T-cell (primary cell): ENCODE measurements around the gene SEC11C. TPM values are rescaled to one million over a fixed set of nuclear protein-coding genes. Genes with fewer than 3 reads are reported as not detected.

Source experiments
- ATAC-seq, 4 experiments: fragments of 200-7000 bp in 3 of 4; fragments of 150-1000 bp in 1 of 4; cut with Tn5 transposase; replicated peaks in 1 of 4; 1 replicate in 3 of 4; 2 replicates in 1 of 4; pipeline ENCODE4 v1.10.0; 2021; ENCODE audit warnings: moderate library complexity in 3 of 4, mild to moderate bottlenecking in 2 of 4, moderate number of reproducible peaks in 1 of 4
- CTCF ChIA-PET, 2 donors: fragments of 300-600 bp; sonication (Branson Sonifier 250); formaldehyde crosslinking; loops; one replicate each; lab custom pipeline; 2022; ENCODE audit warnings: antibody characterized with exemption in 2 of 2; lab: Charles Lee
- POLR2A ChIA-PET, 2 donors: fragments of 300-600 bp; sonication (Branson Sonifier 250); formaldehyde crosslinking; loops; one replicate each; lab custom pipeline; 2022; ENCODE audit warnings: antibody characterized with exemption in 2 of 2; lab: Charles Lee
- DNase-seq, 35 experiments: peaks; one replicate each; pipeline versions ENCODE4 v3.0.0 to v3.0.0-alpha.2; 2013 to 2023
- H3K27ac ChIP-seq: one replicate; pipeline ENCODE4 v1.5.1; 2013; ENCODE audit warnings: low read length
- H3K27me3 ChIP-seq, 2 experiments: replicated peaks in 1 of 2; 1 replicate in 1 of 2; 2 replicates in 1 of 2; pipeline versions ENCODE4 v1.6.1 to v1.7.0; 2013; ENCODE audit warnings: low read length in 1 of 2, mixed read lengths in 1 of 2; ENCODE audit not compliant: control insufficient read depth in 2 of 2, insufficient read depth in 2 of 2; ENCODE audit errors: extremely low read depth in 1 of 2
- H3K36me3 ChIP-seq, 2 donors: 1 replicate in 1 of 2; 2 replicates in 1 of 2; pipeline versions ENCODE4 v1.6.1 to v1.7.0; 2013; ENCODE audit warnings: low read length in 1 of 2; ENCODE audit not compliant: control insufficient read depth in 2 of 2, insufficient read depth in 1 of 2; ENCODE audit errors: extremely low read depth in 1 of 2
- H3K4me1 ChIP-seq, 2 experiments: 1 replicate in 1 of 2; 2 replicates in 1 of 2; pipeline versions ENCODE4 v1.6.1 to v1.7.0; 2013; ENCODE audit warnings: low read length in 2 of 2, mixed read lengths in 1 of 2; ENCODE audit not compliant: insufficient read depth in 2 of 2, control insufficient read depth in 1 of 2; ENCODE audit errors: extremely low read depth in 1 of 2
- H3K4me3 ChIP-seq, 2 donors: 1 replicate in 1 of 2; 2 replicates in 1 of 2; pipeline versions ENCODE4 v1.5.1 to v1.7.0; 2013; ENCODE audit warnings: mild to moderate bottlenecking in 2 of 2, low read length in 1 of 2, moderate library complexity in 1 of 2; ENCODE audit not compliant: control insufficient read depth in 1 of 2; ENCODE audit errors: extremely low read depth in 1 of 2
- H3K9me3 ChIP-seq: 2 replicates; pipeline ENCODE4 v1.7.0; 2013
- H3K27ac Mint-ChIP-seq, 2 donors: one replicate each; pipeline ENCODE4 v1.8.0; 2020 to 2021; ENCODE audit warnings: mild to moderate bottlenecking in 2 of 2, mixed read lengths in 2 of 2
- H3K27me3 Mint-ChIP-seq, 2 donors: one replicate each; pipeline ENCODE4 v1.8.0; 2021 to 2022; ENCODE audit warnings: mixed read lengths in 2 of 2
- H3K36me3 Mint-ChIP-seq: one replicate; pipeline ENCODE4 v1.8.0; 2021; ENCODE audit warnings: mixed read lengths
- H3K4me1 Mint-ChIP-seq, 3 donors: one replicate each; pipeline ENCODE4 v1.8.0; 2020 to 2022; ENCODE audit warnings: mixed read lengths in 3 of 3, mild to moderate bottlenecking in 1 of 3
- H3K4me3 Mint-ChIP-seq, 3 donors: one replicate each; pipeline ENCODE4 v1.8.0; 2020 to 2022; ENCODE audit warnings: mild to moderate bottlenecking in 3 of 3, mixed read lengths in 3 of 3, moderate library complexity in 3 of 3
- H3K9me3 Mint-ChIP-seq, 3 donors: one replicate each; pipeline ENCODE4 v1.8.0; 2020 to 2022; ENCODE audit warnings: mixed read lengths in 3 of 3
- WGBS: methylation state at CpG from one replicate; pipeline ENCODE4 v1.1.5; 2013; ENCODE audit warnings: missing lambda C conversion rate; ENCODE audit not compliant: insufficient coverage; 5-methylcytosine and 5-hydroxymethylcytosine counted together
- total RNA-seq, 35 experiments: library from RNA in 6 of 35; stranded (reverse) in 6 of 35; fragments of 120-200 nt in 1 of 35; gene quantifications; one replicate each; pipeline versions ENCODE4 v1.2.1 to v1.2.4 and lab custom pipeline; 2013 to 2026

SEC11C gene
- total RNA-seq, 5 donors from 2014 or later (not counting 1 experiment from before 2014, with no cell fraction given): 44.9 to 64.6 (median 51.0) TPM

DNA sequence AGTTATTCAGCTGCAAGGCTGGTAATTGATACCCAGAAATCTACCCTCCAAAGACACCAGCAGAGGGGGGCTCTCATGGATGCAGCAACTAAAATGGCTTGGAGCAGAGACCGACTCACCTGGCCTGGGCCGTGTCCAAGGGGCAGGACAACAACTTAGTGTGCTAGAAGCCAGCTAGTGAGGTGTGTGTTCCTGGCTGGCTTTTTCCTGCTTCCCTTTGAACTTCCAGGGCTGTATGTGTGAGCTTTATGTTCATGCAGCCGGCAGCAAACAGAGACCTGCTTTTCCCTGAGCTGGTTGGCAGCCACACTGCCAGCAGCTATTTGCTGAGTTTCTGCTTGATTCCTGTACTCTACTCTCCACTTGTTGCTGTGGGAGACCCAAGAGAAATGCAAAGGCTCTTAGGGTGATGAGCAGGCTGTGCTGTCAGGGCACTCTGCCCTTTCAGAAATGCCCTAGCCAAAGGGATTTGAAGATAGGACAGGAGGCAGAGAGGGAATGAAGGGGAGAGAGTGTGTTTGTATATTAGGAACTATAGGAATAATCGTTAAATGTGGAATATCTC, 56.6 kb downstream of the SEC11C start:
- Histone ChIP-seq H3K4me1 (no peaks in the 10 kb centered on the region), H3K4me3 (no peak overlapping the region), H3K9me3 (no peaks in the 10 kb centered on the region), H3K27ac (no peak overlapping the region), H3K27me3 (peaks cover 0 to 16% of the 10 kb centered on the region in 2 experiments), H3K36me3 (no peaks in the 10 kb centered on the region)
- no peak for DNase-seq
- H3K27me3 Mint-ChIP-seq: peaks cover 38% of the 10 kb centered on the region in 2 donors
- no peak overlapping the region for H3K4me3 Mint-ChIP-seq
- ChIA-PET POLR2A (no interaction called here), CTCF (no interaction called here)
- no peak overlapping the region for H3K27ac Mint-ChIP-seq
- no peaks in the 10 kb centered on the region for H3K9me3 Mint-ChIP-seq
- no peaks in the 10 kb centered on the region for H3K4me1 Mint-ChIP-seq
- 100% methylated on average over 2 of the region's 4 CpGs for WGBS
- no peaks in the 10 kb centered on the region for H3K36me3 Mint-ChIP-seq
- no peak for ATAC-seq

DNA sequence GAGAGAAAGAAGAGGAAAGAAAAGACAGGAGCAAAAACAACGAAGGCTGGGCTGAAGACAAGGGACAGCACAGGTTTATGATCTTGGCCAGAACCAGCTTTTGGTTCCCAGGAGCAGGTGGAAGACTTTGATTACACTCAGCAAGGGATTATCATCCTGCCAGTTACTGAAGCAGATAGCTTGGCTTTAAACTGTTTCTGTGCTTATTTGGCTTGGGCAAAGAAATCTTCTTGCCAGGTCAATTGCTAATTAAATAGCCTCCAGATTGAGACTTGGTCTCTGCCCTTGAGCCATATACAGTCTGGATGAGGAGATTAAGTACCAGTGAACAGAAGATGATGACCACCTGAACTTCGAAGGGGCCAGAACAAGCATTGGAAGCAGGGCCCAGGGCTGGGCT, 58.0 kb downstream of the SEC11C start:
- DNase-seq: no peak
- H3K9me3 ChIP-seq: no peaks in the 10 kb centered on the region
- Mint-ChIP-seq H3K27me3 (peaks cover 40 to 43% of the 10 kb centered on the region in 2 donors), H3K4me3 (no peak overlapping the region), H3K36me3 (no peaks in the 10 kb centered on the region), H3K4me1 (no peaks in the 10 kb centered on the region), H3K9me3 (no peaks in the 10 kb centered on the region), H3K27ac (no peak overlapping the region)
- no peaks in the 10 kb centered on the region for H3K36me3 ChIP-seq
- ChIA-PET CTCF (no interaction called here), POLR2A (no interaction called here)
- H3K4me3 ChIP-seq: no peak overlapping the region
- no peak for ATAC-seq
- peaks cover 0 to 16% of the 10 kb centered on the region in 2 experiments for H3K27me3 ChIP-seq
- no peak overlapping the region for H3K27ac ChIP-seq
- no peaks in the 10 kb centered on the region for H3K4me1 ChIP-seq
- WGBS: 49% methylated on average over 2 of the region's 2 CpGs

DNA sequence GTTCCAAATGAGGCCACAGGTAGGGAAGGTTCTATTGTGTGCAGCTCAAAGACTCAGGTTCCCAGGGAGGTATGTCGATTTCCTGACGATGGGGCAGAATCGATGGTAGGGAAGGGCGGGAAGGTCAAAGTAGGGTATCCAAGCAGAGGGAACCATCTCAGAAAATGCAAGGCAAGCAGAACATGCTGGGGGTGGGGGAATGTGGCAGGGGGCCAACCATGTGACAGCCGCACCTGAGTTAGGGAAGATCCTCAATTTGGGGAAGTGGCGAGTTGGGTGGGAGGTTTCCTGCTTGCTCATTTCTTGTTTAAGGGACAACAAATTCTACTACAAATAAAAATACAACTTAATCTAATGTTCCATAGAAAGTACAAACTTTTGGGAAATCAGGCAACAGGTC, 58.5 kb downstream of the SEC11C start:
- Mint-ChIP-seq H3K27me3 (peaks cover 44 to 45% of the 10 kb centered on the region in 2 donors), H3K9me3 (no peaks in the 10 kb centered on the region), H3K36me3 (no peaks in the 10 kb centered on the region), H3K27ac (no peak overlapping the region), H3K4me1 (no peaks in the 10 kb centered on the region), H3K4me3 (no peak overlapping the region)
- H3K27me3 ChIP-seq: peaks cover 0 to 19% of the 10 kb centered on the region in 2 experiments
- H3K4me3 ChIP-seq: no peak overlapping the region
- no peaks in the 10 kb centered on the region for H3K9me3 ChIP-seq
- no peaks in the 10 kb centered on the region for H3K4me1 ChIP-seq
- 97% methylated on average over 4 of the region's 6 CpGs for WGBS
- DNase-seq (no peak), ATAC-seq (no peak)
- ChIA-PET CTCF (no interaction called here), POLR2A (no interaction called here)
- H3K36me3 ChIP-seq: no peaks in the 10 kb centered on the region
- no peak overlapping the region for H3K27ac ChIP-seq

DNA sequence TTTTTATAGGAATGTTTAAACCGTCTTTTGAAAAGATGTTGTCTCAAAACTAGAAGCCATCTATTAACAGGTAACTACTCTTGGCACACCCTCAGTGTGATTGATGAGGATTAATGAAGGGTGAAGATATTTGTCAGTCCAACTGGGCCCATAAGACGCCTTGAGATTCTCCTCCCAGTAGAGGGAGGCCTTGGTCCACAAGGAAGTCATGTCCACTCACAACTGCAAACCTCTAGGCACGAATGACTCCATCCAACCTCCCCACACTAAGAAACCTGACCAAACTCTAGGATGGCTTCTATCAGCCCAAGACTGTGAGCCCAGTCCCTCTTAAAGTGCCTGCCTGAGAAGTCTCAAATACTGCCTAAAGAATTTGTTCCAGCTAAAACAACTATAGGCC, 61.1 kb downstream of the SEC11C start:
- H3K27me3 Mint-ChIP-seq: peaks cover 33 to 41% of the 10 kb centered on the region in 2 donors

GRCh38 chr18:59202258-59202820, 62.7 kb downstream of the SEC11C start:
- ChIA-PET CTCF (interaction anchor here (0.5 kb wide), 2 partner anchors 67 to 190 kb away, joined by 4 to 7 read pairs; no protein-coding TSS in a partner anchor), POLR2A (no interaction called here)
- Histone ChIP-seq H3K36me3 (no peaks in the 10 kb centered on the region), H3K4me1 (no peaks in the 10 kb centered on the region), H3K27ac (no peak overlapping the region), H3K27me3 (peaks cover 0 to 16% of the 10 kb centered on the region in 2 experiments), H3K9me3 (no peaks in the 10 kb centered on the region), H3K4me3 (no peak overlapping the region)
- DNase-seq: no peak
- H3K4me1 Mint-ChIP-seq: no peaks in the 10 kb centered on the region
- H3K9me3 Mint-ChIP-seq: no peaks in the 10 kb centered on the region
- H3K27ac Mint-ChIP-seq: no peak overlapping the region
- no peak overlapping the region for H3K4me3 Mint-ChIP-seq
- no peak for ATAC-seq
- peaks cover 30 to 37% of the 10 kb centered on the region in 2 donors for H3K27me3 Mint-ChIP-seq
- no peaks in the 10 kb centered on the region for H3K36me3 Mint-ChIP-seq

More for the DNA sequence above, 61.1 kb downstream of the SEC11C start:
- Histone ChIP-seq H3K9me3 (no peaks in the 10 kb centered on the region), H3K36me3 (no peaks in the 10 kb centered on the region), H3K4me1 (no peaks in the 10 kb centered on the region), H3K4me3 (no peak overlapping the region), H3K27ac (no peak overlapping the region), H3K27me3 (peaks cover 0 to 15% of the 10 kb centered on the region in 2 experiments)
- Mint-ChIP-seq H3K9me3 (no peaks in the 10 kb centered on the region), H3K4me3 (no peak overlapping the region), H3K27ac (no peak overlapping the region), H3K4me1 (no peaks in the 10 kb centered on the region), H3K36me3 (no peaks in the 10 kb centered on the region)
- ChIA-PET CTCF (no interaction called here), POLR2A (no interaction called here)
- ATAC-seq (no peak), DNase-seq (no peak)
- WGBS: no CpG with 5 or more reads among the region's 3 CpGs

DNA sequence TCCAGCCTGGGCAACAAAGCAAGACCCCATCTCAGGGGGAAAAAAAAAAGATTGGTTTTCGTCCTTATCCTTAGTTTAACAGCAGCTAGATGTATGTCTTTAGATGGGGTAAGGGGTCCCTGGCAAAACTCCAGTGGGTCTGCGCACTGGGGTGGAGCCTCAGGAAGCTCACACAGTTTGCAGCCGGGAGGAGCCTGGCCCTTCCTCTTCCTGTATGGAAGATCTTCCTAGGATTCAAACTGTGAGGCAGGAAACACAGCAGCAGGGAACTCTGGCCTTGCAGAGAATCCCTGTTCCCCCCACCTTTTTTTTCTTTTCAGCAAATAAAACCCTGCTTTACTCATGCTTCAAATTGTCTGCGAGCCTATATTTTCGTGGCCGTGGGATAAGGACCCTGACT, 67.8 kb downstream of the SEC11C start:
- Mint-ChIP-seq H3K36me3 (no peaks in the 10 kb centered on the region), H3K9me3 (no peaks in the 10 kb centered on the region), H3K27me3 (peaks cover 22 to 31% of the 10 kb centered on the region in 2 donors), H3K27ac (no peak overlapping the region), H3K4me1 (no peaks in the 10 kb centered on the region), H3K4me3 (no peak overlapping the region)
- Histone ChIP-seq H3K4me1 (no peaks in the 10 kb centered on the region), H3K36me3 (no peaks in the 10 kb centered on the region), H3K9me3 (no peaks in the 10 kb centered on the region), H3K27ac (no peak overlapping the region), H3K27me3 (peaks cover 0 to 8% of the 10 kb centered on the region in 2 experiments), H3K4me3 (no peak overlapping the region)
- CTCF ChIA-PET: no interaction called here
- DNase-seq (no peak), ATAC-seq (no peak)
- POLR2A ChIA-PET: no interaction called here
- 67% methylated on average over 1 of the region's 6 CpGs for WGBS
